H9 (cell line): ENCODE results near the gene CCSER2. TPM values are rescaled to one million over a fixed set of nuclear protein-coding genes. Genes with fewer than 3 reads are reported as not detected.

Experiments used
- DNase-seq: peaks from one replicate; pipeline ENCODE4 v3.0.0-alpha.2; 2017
- H2AFZ ChIP-seq: one replicate; pipeline ENCODE4 v1.6.1; 2013; ENCODE audit warnings: mild to moderate bottlenecking, low read length, control low read depth, moderate library complexity
- H2AK5ac ChIP-seq: 2 replicates; pipeline ENCODE4 v1.6.1; 2013; ENCODE audit warnings: low read length, control low read depth, mixed read lengths; ENCODE audit not compliant: insufficient read length
- H2BK120ac ChIP-seq: one replicate; pipeline ENCODE4 v1.6.1; 2013; ENCODE audit warnings: low read depth, mild to moderate bottlenecking, low read length, control low read depth, inconsistent platforms; ENCODE audit not compliant: poor library complexity, severe bottlenecking
- H2BK12ac ChIP-seq: 2 replicates; pipeline ENCODE4 v1.6.1; 2013; ENCODE audit warnings: low read length, control low read depth, mixed read lengths, low read depth; ENCODE audit not compliant: insufficient read length
- H2BK15ac ChIP-seq: 2 replicates; pipeline ENCODE4 v1.6.1; 2013; ENCODE audit warnings: low read depth, low read length, control low read depth
- H2BK20ac ChIP-seq: one replicate; pipeline ENCODE4 v1.6.1; 2013; ENCODE audit warnings: low read depth, mild to moderate bottlenecking, low read length, control low read depth, inconsistent platforms; ENCODE audit not compliant: poor library complexity, severe bottlenecking
- H2BK5ac ChIP-seq: 2 replicates; pipeline ENCODE4 v1.6.1; 2013; ENCODE audit warnings: low read length, control low read depth, mixed read lengths; ENCODE audit not compliant: insufficient read length
- H3K14ac ChIP-seq: 2 replicates; pipeline ENCODE4 v1.6.1; 2013; ENCODE audit warnings: low read length, control low read depth; ENCODE audit not compliant: insufficient read depth
- H3K18ac ChIP-seq: 2 replicates; pipeline ENCODE4 v1.6.1; 2013; ENCODE audit warnings: low read depth, mild to moderate bottlenecking, mixed read lengths, low read length, control low read depth; ENCODE audit not compliant: insufficient read length
- H3K23ac ChIP-seq: 2 replicates; pipeline ENCODE4 v1.6.1; 2013; ENCODE audit warnings: low read length, control low read depth, mixed read lengths, low read depth; ENCODE audit not compliant: insufficient read length
- H3K23me2 ChIP-seq: 2 replicates; pipeline ENCODE4 v1.6.1; 2013; ENCODE audit warnings: low read depth, mild to moderate bottlenecking, mixed read lengths, low read length, control low read depth; ENCODE audit not compliant: insufficient read length, poor library complexity, severe bottlenecking
- H3K27ac ChIP-seq: 2 replicates; pipeline ENCODE4 v1.5.1; 2013; ENCODE audit warnings: low read length, control low read depth, mixed read lengths, low read depth; ENCODE audit not compliant: insufficient read length
- H3K27me3 ChIP-seq: 2 replicates; pipeline ENCODE4 v1.6.1; 2013; ENCODE audit warnings: low read length, control low read depth, inconsistent platforms; ENCODE audit not compliant: insufficient read depth
- H3K4ac ChIP-seq: 2 replicates; pipeline ENCODE4 v1.6.1; 2013; ENCODE audit warnings: low read depth, mild to moderate bottlenecking, control low read depth, inconsistent platforms, low read length, moderate library complexity
- H3K4me1 ChIP-seq: 2 replicates; pipeline ENCODE4 v1.6.1; 2013; ENCODE audit warnings: low read length, control low read depth, inconsistent platforms; ENCODE audit not compliant: insufficient read depth
- H3K4me2 ChIP-seq: 2 replicates; pipeline ENCODE4 v1.6.1; 2013; ENCODE audit warnings: low read length, control low read depth, mixed read lengths; ENCODE audit not compliant: insufficient read length, insufficient read depth
- H3K56ac ChIP-seq: 2 replicates; pipeline ENCODE4 v1.6.1; 2013; ENCODE audit warnings: low read depth, mild to moderate bottlenecking, mixed read lengths, low read length, control low read depth; ENCODE audit not compliant: insufficient read length
- H3K79me1 ChIP-seq: 2 replicates; pipeline ENCODE4 v1.6.1; 2013; ENCODE audit warnings: low read depth, mild to moderate bottlenecking, moderate library complexity, low read length, control low read depth, inconsistent platforms; ENCODE audit not compliant: insufficient read depth, poor library complexity, severe bottlenecking
- H3K79me2 ChIP-seq: 2 replicates; pipeline ENCODE4 v1.6.1; 2013; ENCODE audit warnings: low read length, control low read depth, inconsistent platforms; ENCODE audit not compliant: insufficient read depth
- H3K9ac ChIP-seq: 2 replicates; pipeline ENCODE4 v1.6.1; 2013; ENCODE audit warnings: low read length, control low read depth, mixed read lengths; ENCODE audit not compliant: insufficient read length; ENCODE audit errors: extremely low read depth
- H3K9me3 ChIP-seq: one replicate; pipeline ENCODE4 v1.6.1; 2013; ENCODE audit warnings: low read depth, low read length, inconsistent platforms; ENCODE audit not compliant: control insufficient read depth
- H3T11ph ChIP-seq: one replicate; pipeline ENCODE4 v1.6.1; 2013; ENCODE audit warnings: mild to moderate bottlenecking, low read length, control low read depth, inconsistent platforms
- H4K20me1 ChIP-seq: one replicate; pipeline ENCODE4 v1.6.1; 2013; ENCODE audit not compliant: control insufficient read depth, insufficient read length, insufficient read depth
- H4K5ac ChIP-seq: 2 replicates; pipeline ENCODE4 v1.6.1; 2013; ENCODE audit warnings: low read depth, mild to moderate bottlenecking, mixed read lengths, low read length, control low read depth; ENCODE audit not compliant: insufficient read length
- H4K8ac ChIP-seq: replicated peaks from 2 replicates; pipeline ENCODE4 v1.6.1; 2013; ENCODE audit warnings: low read length, control low read depth, mixed read lengths, low read depth; ENCODE audit not compliant: insufficient read length
- H4K91ac ChIP-seq: 2 replicates; pipeline ENCODE4 v1.6.1; 2013; ENCODE audit warnings: low read depth, mild to moderate bottlenecking, moderate library complexity, mixed read lengths, low read length, control low read depth; ENCODE audit not compliant: insufficient read length
- H3K27ac Mint-ChIP-seq, 3 experiments: 2 replicates in 2 of 3; 3 replicates in 1 of 3; pipeline ENCODE4 v1.8.0; 2020 to 2021; ENCODE audit warnings: mixed read lengths in 3 of 3, mild to moderate bottlenecking in 1 of 3, moderate library complexity in 1 of 3
- H3K27me3 Mint-ChIP-seq: 2 replicates; pipeline ENCODE4 v1.8.0; 2021; ENCODE audit warnings: low read depth, mild to moderate bottlenecking, moderate library complexity, mixed read lengths
- H3K36me3 Mint-ChIP-seq, 3 experiments: 2 replicates in 2 of 3; 3 replicates in 1 of 3; pipeline ENCODE4 v1.8.0; 2020 to 2021; ENCODE audit warnings: low read depth in 3 of 3, mixed read lengths in 3 of 3; ENCODE audit not compliant: insufficient read depth in 1 of 3
- H3K4me1 Mint-ChIP-seq, 2 experiments: 2 replicates each; pipeline ENCODE4 v1.8.0; 2020; ENCODE audit warnings: mixed read lengths in 2 of 2
- H3K4me3 Mint-ChIP-seq, 2 experiments: 2 replicates in 1 of 2; 3 replicates in 1 of 2; pipeline ENCODE4 v1.8.0; 2020 to 2021; ENCODE audit warnings: mild to moderate bottlenecking in 2 of 2, mixed read lengths in 2 of 2, moderate library complexity in 1 of 2
- H3K9me3 Mint-ChIP-seq, 2 experiments: 2 replicates in 1 of 2; 3 replicates in 1 of 2; pipeline ENCODE4 v1.8.0; 2020; ENCODE audit warnings: mild to moderate bottlenecking in 2 of 2, mixed read lengths in 2 of 2, moderate library complexity in 1 of 2
- CTCF ChIP-seq: fragments of 200-600 bp; sonication (generic); conservative IDR thresholded peaks from 3 replicates; pipeline ENCODE4 v1.8.0; 2021; ENCODE audit warnings: antibody characterized with exemption, mild to moderate bottlenecking
- WGBS: extraction: QIAGEN DNeasy Blood & Tissue Kit; methylation state at CpG from one replicate; pipeline ENCODE4 v1.1.7; 2013; ENCODE audit warnings: missing lambda C conversion rate, low lambda C conversion rate, mixed read lengths; ENCODE audit not compliant: insufficient read length; ENCODE audit errors: extremely low coverage; 5-methylcytosine and 5-hydroxymethylcytosine counted together
- total RNA-seq: library from RNA; stranded (reverse); gene quantifications from 2 replicates; pipeline ENCODE4 v1.2.1, GENCODE V29; 2021

The CCSER2 gene
- total RNA-seq, 1 experiment from 2014 or later: 22.2 TPM

DNA sequence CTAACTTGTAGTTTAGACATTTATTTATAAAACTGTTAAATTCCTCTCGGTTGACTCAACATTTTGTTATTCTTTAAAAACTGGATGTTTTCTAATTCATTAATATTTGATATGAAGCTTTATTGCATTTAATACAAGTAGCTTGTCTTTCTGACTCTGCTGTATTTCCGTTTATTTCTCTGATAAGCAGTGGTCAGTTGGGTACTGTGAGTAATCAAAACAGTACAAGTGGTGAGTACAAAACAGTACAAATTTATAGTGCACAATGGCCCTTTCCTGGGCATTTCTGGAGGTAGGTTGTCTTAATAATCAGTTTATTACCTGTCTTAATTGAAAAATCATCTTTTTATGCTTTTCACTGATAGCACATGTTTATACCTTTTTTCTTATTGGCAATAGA lies 182.7 kb downstream of the CCSER2 start:
- H2BK12ac ChIP-seq: no peak overlapping the region
- H3K27ac Mint-ChIP-seq: no peak overlapping the region
- H3K9ac ChIP-seq: no peak overlapping the region
- no peaks in the 10 kb centered on the region for H3K9me3 Mint-ChIP-seq
- H2BK120ac ChIP-seq: no peak overlapping the region
- WGBS: no CpG with 5 or more reads among the region's 2 CpGs
- no peak overlapping the region for H3K4me3 Mint-ChIP-seq
- H2AFZ ChIP-seq: no peak overlapping the region
- H3K36me3 Mint-ChIP-seq: peaks cover 5 to 14% (median 6%) of the 10 kb centered on the region in 3 experiments; a peak in 6 of 7 replicates
- no peak overlapping the region for H2BK5ac ChIP-seq
- H3K56ac ChIP-seq: no peak overlapping the region
- no peaks in the 10 kb centered on the region for H3K79me2 ChIP-seq
- H4K8ac ChIP-seq: no peak overlapping the region
- H4K20me1 ChIP-seq: no peaks in the 10 kb centered on the region
- H3K23me2 ChIP-seq: no peaks in the 10 kb centered on the region
- H3K4me1 Mint-ChIP-seq: peaks cover 12 to 21% of the 10 kb centered on the region in 2 experiments
- H2AK5ac ChIP-seq: no peak overlapping the region
- DNase-seq: no peak
- H3K4ac ChIP-seq: no peak overlapping the region
- H4K91ac ChIP-seq: no peak overlapping the region
- no peaks in the 10 kb centered on the region for H3K4me1 ChIP-seq
- TF ChIP-seq CTCF: no peak
- H3K27me3 Mint-ChIP-seq: no peaks in the 10 kb centered on the region
- no peak overlapping the region for H3T11ph ChIP-seq
- H3K18ac ChIP-seq: no peak overlapping the region
- H3K27me3 ChIP-seq: no peaks in the 10 kb centered on the region
- no peak overlapping the region for H4K5ac ChIP-seq
- no peaks in the 10 kb centered on the region for H3K9me3 ChIP-seq
- H3K14ac ChIP-seq: no peak overlapping the region
- no peak overlapping the region for H2BK20ac ChIP-seq
- no peak overlapping the region for H3K4me2 ChIP-seq
- H3K79me1 ChIP-seq: no peaks in the 10 kb centered on the region
- H2BK15ac ChIP-seq: no peak overlapping the region
- no peak overlapping the region for H3K27ac ChIP-seq
- no peak overlapping the region for H3K23ac ChIP-seq
